OCI-LY1 (cell line): ENCODE measurements around the gene LCORL.

ENCODE experiments used
- H2AFZ ChIP-seq: fragments of 200-600 bp; sonication (generic), shearing (Covaris generic); 2 replicates; pipeline ENCODE4 v1.6.0; 2014; ENCODE audit warnings: antibody characterized with exemption, mild to moderate bottlenecking, low read length
- H3F3A ChIP-seq: fragments of 200-600 bp; sonication (generic), shearing (Covaris generic); 2 replicates; pipeline ENCODE4 v1.6.0; 2014; ENCODE audit warnings: mild to moderate bottlenecking, antibody characterized with exemption, low read length, moderate library complexity; ENCODE audit not compliant: insufficient read depth
- H3K27ac ChIP-seq: fragments of 200-600 bp; sonication (generic); 2 replicates; pipeline ENCODE4 v1.5.1; 2014; ENCODE audit warnings: low read length, mixed run types, mild to moderate bottlenecking, low read depth; ENCODE audit not compliant: poor library complexity, severe bottlenecking
- H3K27me3 ChIP-seq: fragments of 200-600 bp; sonication (generic); 2 replicates; pipeline ENCODE4 v1.6.0; 2014; ENCODE audit warnings: antibody characterized with exemption, mild to moderate bottlenecking, low read length, moderate library complexity; ENCODE audit not compliant: insufficient read depth
- H3K36me3 ChIP-seq: fragments of 200-600 bp; sonication (generic); 2 replicates; pipeline ENCODE4 v1.6.1; 2014; ENCODE audit warnings: mild to moderate bottlenecking, antibody characterized with exemption, low read length, moderate library complexity, mixed read lengths; ENCODE audit not compliant: insufficient read depth
- H3K4me1 ChIP-seq: fragments of 200-600 bp; sonication (generic); 2 replicates; pipeline ENCODE4 v1.5.1; 2014; ENCODE audit warnings: mild to moderate bottlenecking, low read length, moderate library complexity; ENCODE audit not compliant: insufficient read depth, severe bottlenecking
- H3K4me2 ChIP-seq: fragments of 200-600 bp; sonication (generic), shearing (Covaris generic); 2 replicates; pipeline ENCODE4 v1.6.1; 2014; ENCODE audit warnings: low read length
- H3K4me3 ChIP-seq: fragments of 200-600 bp; sonication (generic); 2 replicates; pipeline ENCODE4 v1.5.1; 2014; ENCODE audit warnings: low read length, low read depth, mild to moderate bottlenecking, mixed read lengths; ENCODE audit not compliant: poor library complexity, severe bottlenecking
- H3K79me2 ChIP-seq: fragments of 200-600 bp; shearing (Covaris generic); 2 replicates; pipeline ENCODE4 v1.6.1; 2016; ENCODE audit warnings: mixed run types, low read length, mixed read lengths; ENCODE audit not compliant: insufficient read depth
- H3K9ac ChIP-seq: fragments of 200-600 bp; sonication (generic), shearing (Covaris generic); 2 replicates; pipeline ENCODE4 v1.6.1; 2014; ENCODE audit warnings: mild to moderate bottlenecking, low read length, mixed read lengths
- H3K9me2 ChIP-seq: fragments of 200-600 bp; sonication (generic), shearing (Covaris generic); 2 replicates; pipeline ENCODE4 v1.6.1; 2014; ENCODE audit warnings: low read depth, mild to moderate bottlenecking, low read length, mixed read lengths
- H3K9me3 ChIP-seq: fragments of 200-600 bp; shearing (Covaris generic); 2 replicates; pipeline ENCODE4 v1.6.1; 2014; ENCODE audit warnings: low read length, mixed read lengths
- H4K20me1 ChIP-seq: fragments of 200-600 bp; sonication (generic), shearing (Covaris generic); 2 replicates; pipeline ENCODE4 v1.6.0; 2016; ENCODE audit warnings: mild to moderate bottlenecking, low read length; ENCODE audit not compliant: insufficient read depth
- EZH2 ChIP-seq: fragments of 200-600 bp; sonication (generic), shearing (Covaris generic); IDR thresholded peaks from 2 replicates; pipeline ENCODE4 v1.8.0; 2017; ENCODE audit warnings: borderline replicate concordance, mixed run types, mild to moderate bottlenecking, antibody characterized with exemption, low read length, moderate library complexity, mixed read lengths
- TF ChIP-seq, protein P1 (sequence below): fragments of 200-600 bp; sonication (generic), shearing (Covaris generic); IDR thresholded peaks from 2 replicates; pipeline ENCODE4 v1.5.1; 2017; ENCODE audit warnings: mild to moderate bottlenecking, antibody characterized with exemption, low read length, moderate library complexity, mixed read lengths

Gene LCORL

DNA sequence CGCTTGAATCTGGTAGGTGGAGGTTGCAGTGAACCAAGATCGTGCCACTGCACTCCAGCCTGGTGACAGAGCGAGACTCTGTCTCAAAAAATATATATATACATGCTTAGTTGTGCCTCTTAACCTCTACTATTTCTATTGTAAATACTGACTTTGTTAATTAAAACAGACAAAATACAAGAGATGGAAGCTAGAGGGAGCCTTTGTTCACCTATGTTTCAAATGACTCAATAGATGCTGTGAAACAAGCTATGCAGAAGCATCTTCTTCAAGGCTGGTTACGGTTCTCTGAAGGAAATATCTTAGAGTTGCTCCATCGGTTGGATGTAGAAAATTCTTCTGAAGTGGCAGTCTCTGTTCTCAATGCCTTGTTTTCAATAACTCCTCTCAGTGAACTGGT lies 204.5 kb downstream of the LCORL start:
- Histone ChIP-seq H3F3A (no peaks in the 10 kb centered on the region), H3K4me3 (no peak overlapping the region), H3K27me3 (no peaks in the 10 kb centered on the region), H4K20me1 (no peaks in the 10 kb centered on the region), H3K4me1 (peaks cover 17% of the 10 kb centered on the region), H3K9ac (no peak overlapping the region), H3K27ac (no peak overlapping the region), H3K9me3 (no peaks in the 10 kb centered on the region), H3K9me2 (no peaks in the 10 kb centered on the region), H3K4me2 (no peak overlapping the region), H3K79me2 (peaks cover 30% of the 10 kb centered on the region), H2AFZ (no peak overlapping the region), H3K36me3 (peaks cover 63% of the 10 kb centered on the region)
- TF ChIP-seq, protein P1, sequence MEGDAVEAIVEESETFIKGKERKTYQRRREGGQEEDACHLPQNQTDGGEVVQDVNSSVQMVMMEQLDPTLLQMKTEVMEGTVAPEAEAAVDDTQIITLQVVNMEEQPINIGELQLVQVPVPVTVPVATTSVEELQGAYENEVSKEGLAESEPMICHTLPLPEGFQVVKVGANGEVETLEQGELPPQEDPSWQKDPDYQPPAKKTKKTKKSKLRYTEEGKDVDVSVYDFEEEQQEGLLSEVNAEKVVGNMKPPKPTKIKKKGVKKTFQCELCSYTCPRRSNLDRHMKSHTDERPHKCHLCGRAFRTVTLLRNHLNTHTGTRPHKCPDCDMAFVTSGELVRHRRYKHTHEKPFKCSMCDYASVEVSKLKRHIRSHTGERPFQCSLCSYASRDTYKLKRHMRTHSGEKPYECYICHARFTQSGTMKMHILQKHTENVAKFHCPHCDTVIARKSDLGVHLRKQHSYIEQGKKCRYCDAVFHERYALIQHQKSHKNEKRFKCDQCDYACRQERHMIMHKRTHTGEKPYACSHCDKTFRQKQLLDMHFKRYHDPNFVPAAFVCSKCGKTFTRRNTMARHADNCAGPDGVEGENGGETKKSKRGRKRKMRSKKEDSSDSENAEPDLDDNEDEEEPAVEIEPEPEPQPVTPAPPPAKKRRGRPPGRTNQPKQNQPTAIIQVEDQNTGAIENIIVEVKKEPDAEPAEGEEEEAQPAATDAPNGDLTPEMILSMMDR = peak; percentile 22; the same call in 1 of the 2 replicates
- TF ChIP-seq EZH2 = no peak

DNA sequence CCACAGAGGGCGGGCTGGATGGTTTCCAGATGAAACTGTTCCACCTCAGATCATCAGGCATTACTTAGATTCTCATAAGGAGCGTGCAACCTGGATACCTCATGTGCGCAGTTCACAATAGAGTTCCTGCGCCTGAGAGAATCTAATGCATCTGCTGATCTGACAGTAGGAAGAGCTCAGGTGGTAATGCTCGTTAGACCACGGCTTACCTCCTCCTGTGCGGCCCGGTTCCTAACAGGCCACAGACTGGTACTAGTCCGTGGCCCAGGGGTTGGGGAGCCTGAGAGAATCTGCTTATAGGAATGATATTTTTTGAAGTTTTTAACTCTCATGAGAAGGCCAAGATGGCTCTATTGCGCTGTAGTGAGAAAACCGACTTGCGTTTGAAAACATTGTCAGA lies 205.4 kb downstream of the LCORL start:
- Histone ChIP-seq H3K4me1 (peaks cover 17% of the 10 kb centered on the region), H3K79me2 (peaks cover 39% of the 10 kb centered on the region), H3K9me3 (no peaks in the 10 kb centered on the region), H3K27me3 (no peaks in the 10 kb centered on the region), H3K36me3 (peaks cover 60% of the 10 kb centered on the region), H3K4me2 (no peak overlapping the region), H2AFZ (no peak overlapping the region), H4K20me1 (no peaks in the 10 kb centered on the region), H3K9me2 (no peaks in the 10 kb centered on the region), H3F3A (no peaks in the 10 kb centered on the region), H3K4me3 (no peak overlapping the region), H3K9ac (no peak overlapping the region), H3K27ac (no peak overlapping the region)
- TF ChIP-seq, protein P1 = no peak
- TF ChIP-seq EZH2 = no peak

GRCh38 chr4:17814140-17814539 lies 207.4 kb downstream of the LCORL start:
- Histone ChIP-seq H3K9ac (no peak overlapping the region), H3K9me2 (no peaks in the 10 kb centered on the region), H3K36me3 (peaks cover 49% of the 10 kb centered on the region), H3F3A (no peaks in the 10 kb centered on the region), H3K4me3 (no peak overlapping the region), H3K27me3 (no peaks in the 10 kb centered on the region), H3K27ac (no peak overlapping the region), H4K20me1 (no peaks in the 10 kb centered on the region), H3K4me1 (peaks cover 17% of the 10 kb centered on the region), H3K4me2 (0 out of 2 replicates have a peak overlapping the region, but pooled peaks have one; percentile 16), H3K79me2 (peaks cover 51% of the 10 kb centered on the region), H2AFZ (no peak overlapping the region), H3K9me3 (no peaks in the 10 kb centered on the region)
- TF ChIP-seq, protein P1 = no peak
- TF ChIP-seq EZH2 = no peak
